HepG2 (cell line): Measurements from ENCODE around the gene MROH2A. TPM values are rescaled to one million over a fixed set of nuclear protein-coding genes. Genes with fewer than 3 reads are reported as not detected.

Source experiments
- BRF2 ChIP-seq: sonication (generic); formaldehyde crosslinking; IDR thresholded peaks from 2 replicates; pipeline ENCODE4 v1.8.1; 2022; ENCODE audit warnings: mild to moderate bottlenecking, missing genetic modification reagents
- CBFB ChIP-seq: sonication (generic); formaldehyde crosslinking; IDR thresholded peaks from 2 replicates; pipeline ENCODE4 v1.4.0; 2020; ENCODE audit warnings: missing genetic modification reagents
- CEBPG ChIP-seq: IDR thresholded peaks from 2 replicates; pipeline ENCODE4 v1.6.1; 2016
- DBP ChIP-seq: sonication (generic); formaldehyde crosslinking; IDR thresholded peaks from 2 replicates; pipeline ENCODE4 v1.4.0; 2020; ENCODE audit warnings: missing genetic modification reagents; ENCODE audit errors: not compliant biosample characterization
- EED ChIP-seq: sonication (generic); formaldehyde crosslinking; IDR thresholded peaks from 2 replicates; pipeline ENCODE4 v1.5.0; 2020; ENCODE audit warnings: mild to moderate bottlenecking, missing genetic modification reagents
- EHMT2 ChIP-seq: fragments of 200-600 bp; sonication (generic); IDR thresholded peaks from 2 replicates; pipeline ENCODE4 v1.7.0; 2017; ENCODE audit warnings: antibody characterized with exemption, low read depth, low read length, borderline replicate concordance
- ESRRA ChIP-seq: sonication (generic); formaldehyde crosslinking; IDR thresholded peaks from 2 replicates; pipeline ENCODE4 v1.5.1; 2020; ENCODE audit warnings: mild to moderate bottlenecking, low read depth, missing genetic modification reagents
- GFI1 ChIP-seq: sonication (generic); formaldehyde crosslinking; IDR thresholded peaks from 2 replicates; pipeline ENCODE4 v1.5.0; 2020; ENCODE audit warnings: missing genetic modification reagents, mild to moderate bottlenecking, borderline replicate concordance
- MIER3 ChIP-seq: IDR thresholded peaks from 2 replicates; pipeline ENCODE4 v1.6.1; 2016; ENCODE audit warnings: missing compliant biosample characterization, borderline replicate concordance
- SATB2 ChIP-seq: sonication (generic); formaldehyde crosslinking; IDR thresholded peaks from 2 replicates; pipeline ENCODE4 v1.5.0; 2020; ENCODE audit warnings: missing genetic modification reagents
- SIX4 ChIP-seq: sonication (generic); formaldehyde crosslinking; IDR thresholded peaks from 2 replicates; pipeline ENCODE4 v1.4.0; 2020; ENCODE audit warnings: missing genetic modification reagents
- SSRP1 ChIP-seq: IDR thresholded peaks from 2 replicates; pipeline ENCODE4 v1.6.1; 2016; ENCODE audit warnings: control low read depth
- TARDBP ChIP-seq: sonication (generic); formaldehyde crosslinking; IDR thresholded peaks from 2 replicates; pipeline ENCODE4 v1.8.0; 2022; ENCODE audit warnings: mild to moderate bottlenecking, missing genetic modification reagents
- ZFP1 ChIP-seq: IDR thresholded peaks from 2 replicates; pipeline ENCODE4 v1.6.1; 2016
- ZNF230 ChIP-seq: sonication (generic); formaldehyde crosslinking; IDR thresholded peaks from 2 replicates; pipeline ENCODE4 v1.4.0; 2020; ENCODE audit warnings: mild to moderate bottlenecking, missing genetic modification reagents
- ZNF329 ChIP-seq: sonication (generic); formaldehyde crosslinking; IDR thresholded peaks from 2 replicates; pipeline ENCODE4 v1.9.0; 2021; ENCODE audit warnings: low read depth, mild to moderate bottlenecking, missing genetic modification reagents
- ZNF670 ChIP-seq: sonication (generic); formaldehyde crosslinking; IDR thresholded peaks from 2 replicates; pipeline ENCODE4 v1.8.0; 2022; ENCODE audit warnings: mild to moderate bottlenecking, missing genetic modification reagents, borderline replicate concordance
- polyA plus RNA-seq, 8 experiments: library from polyadenylated mRNA; depleted of rRNA in 3 of 8; stranded (reverse) in 7 of 8; unstranded in 1 of 8; fragments of >200 nt; fragmentation: Illumina TruSeq in 4 of 8; extraction: Trizol in 4 of 8; gene quantifications; 2 replicates each; pipeline versions ENCODE4 v1.2.1 to v1.2.3, GENCODE V29; 2011 to 2016; ENCODE audit warnings: low read depth in 4 of 8, missing spikeins in 1 of 8, mixed read lengths in 1 of 8; ENCODE audit not compliant: insufficient read depth in 1 of 8
- total RNA-seq, 5 experiments: library from RNA; depleted of rRNA; stranded (reverse); fragments of >200 nt; fragmentation: Illumina TruSeq; extraction: Trizol; gene quantifications; 2 replicates each; pipeline ENCODE4 v1.2.3, GENCODE V29; 2016; ENCODE audit warnings: low read depth in 1 of 5

MROH2A gene
- total and polyA plus RNA-seq, 2 of the 13 experiments (the other 11 are each of a cell fraction or from before 2014, with no cell fraction given), result 0.03 to 0.04 TPM

DNA sequence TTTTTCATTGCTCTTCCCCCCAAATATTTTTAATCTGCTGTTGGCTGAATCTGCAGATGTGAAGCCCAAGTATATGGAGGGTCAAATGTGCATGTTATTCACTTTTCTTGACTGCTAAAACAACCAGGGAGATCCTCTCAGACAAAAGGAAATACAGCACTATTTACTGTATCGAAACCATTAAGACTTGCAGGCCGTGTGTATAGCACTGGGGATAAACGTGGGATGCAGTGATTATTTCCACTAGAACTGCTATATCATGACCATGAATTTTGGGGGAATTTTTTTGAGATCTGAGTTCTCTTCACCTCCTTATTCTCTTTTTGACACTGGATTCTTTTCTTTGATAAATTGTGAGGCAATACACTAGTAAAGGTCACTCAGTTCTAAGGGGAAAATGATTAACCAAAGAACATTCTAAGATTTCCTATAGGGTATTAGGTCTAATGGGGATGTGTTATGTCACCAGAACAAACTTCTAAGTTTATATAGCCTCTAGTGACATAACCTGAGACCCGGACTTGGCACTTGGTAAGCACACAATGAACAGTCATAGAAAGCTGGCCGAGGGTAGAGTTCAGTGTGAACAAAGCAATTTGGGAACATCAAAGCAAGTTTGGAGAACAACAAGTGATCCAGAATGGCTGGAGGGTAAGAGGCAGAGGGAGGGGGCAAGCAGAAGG is 32.9 kb upstream of the MROH2A start (continued):
- TF ChIP-seq ZNF230 (CRISPR knock-in tag) (0 out of 2 replicates have a peak, but pooled peaks have one; percentile 39), SIX4 (CRISPR knock-in tag) (peak; percentile 91), ZNF670 (CRISPR knock-in tag) (peak; percentile 96), MIER3 (peak; percentile 95; the same call in 1 of the 2 replicates), EED (CRISPR knock-in tag) (no peak), GFI1 (CRISPR knock-in tag) (peak; percentile 95), CEBPG (peak; percentile 83), EHMT2 (peak; percentile 82; the same call in 1 of the 2 replicates), ESRRA (CRISPR knock-in tag) (peak; percentile 88), SSRP1 (CRISPR knock-in tag) (no peak), TARDBP (CRISPR knock-in tag) (peak; percentile 98), ZNF329 (CRISPR knock-in tag) (0 out of 2 replicates have a peak, but pooled peaks have one; percentile 37), DBP (CRISPR knock-in tag) (peak; percentile 52), SATB2 (peak; percentile 83; the same call in 1 of the 2 replicates), ZFP1 (CRISPR knock-in tag) (peak; percentile 62; the same call in 1 of the 2 replicates), CBFB (CRISPR knock-in tag) (0 out of 2 replicates have a peak, but pooled peaks have one; percentile 80), BRF2 (CRISPR knock-in tag) (peak; percentile 82)
